ENCODE data around the gene SYP. TPM values are rescaled to one million over a fixed set of nuclear protein-coding genes. Genes with fewer than 3 reads are reported as not detected.

The SYP gene
- total and polyA plus RNA-seq, 2 experiments from 2014 or later: 1.4 to 2.1 TPM

GRCh38 chrX:49202022-49202421 lies 2.0 kb upstream of the SYP start:
- no peaks in the 10 kb centered on the region for H3K27me3 ChIP-seq
- no peaks in the 10 kb centered on the region for H3K79me2 ChIP-seq
- no peaks in the 10 kb centered on the region for H3K9me3 ChIP-seq (ENCODE audit: low read depth)
- no peak overlapping the region for H3K4me2 ChIP-seq
- H3K36me3 ChIP-seq (replicated peaks; ENCODE audit: insufficient read depth, low read depth): no peaks in the 10 kb centered on the region
- no peak for DNase-seq (ENCODE audit: low spot score)
- no peak for TF ChIP-seq EZH2 (IDR thresholded peaks at IDR 0.05; ENCODE audit: borderline replicate concordance)
- no peak for TF ChIP-seq EZH2phosphoT487 (IDR thresholded peaks at IDR 0.05; ENCODE audit: low read depth, severe bottlenecking, unreplicated experiment)
- no peaks in the 10 kb centered on the region for H3K9me2 ChIP-seq (replicated peaks; ENCODE audit: insufficient read depth)
- H4K20me1 ChIP-seq (ENCODE audit: insufficient read depth, poor library complexity, severe bottlenecking): no peaks in the 10 kb centered on the region
- no peak overlapping the region for H2AFZ ChIP-seq
- 77% methylated on average over 2 of the region's 2 CpGs for WGBS (ENCODE audit: low lambda C conversion rate, missing lambda C conversion rate)
- H3K4me1 ChIP-seq (ENCODE audit: insufficient read depth): no peaks in the 10 kb centered on the region
- H3K27ac ChIP-seq: no peak overlapping the region
- H3K4me3 ChIP-seq: no peak overlapping the region

DNA sequence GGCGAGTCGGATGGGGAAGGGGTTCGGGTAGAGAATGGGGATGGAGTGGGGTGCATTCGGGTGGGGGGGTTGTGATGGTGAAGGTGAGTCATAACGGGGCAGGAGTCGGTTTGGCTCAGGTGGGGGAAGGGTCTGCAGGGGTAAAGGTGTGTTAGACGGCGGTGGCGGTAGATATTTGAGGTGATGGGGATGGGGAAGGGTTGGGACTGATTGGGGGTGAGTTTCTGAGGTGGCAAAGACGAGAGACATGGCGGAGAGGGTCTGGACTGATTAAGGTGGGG lies 738 bp downstream of the SYP start:
- 49% methylated on average over 6 of the region's 11 CpGs for WGBS (ENCODE audit: low lambda C conversion rate, missing lambda C conversion rate)

DNA sequence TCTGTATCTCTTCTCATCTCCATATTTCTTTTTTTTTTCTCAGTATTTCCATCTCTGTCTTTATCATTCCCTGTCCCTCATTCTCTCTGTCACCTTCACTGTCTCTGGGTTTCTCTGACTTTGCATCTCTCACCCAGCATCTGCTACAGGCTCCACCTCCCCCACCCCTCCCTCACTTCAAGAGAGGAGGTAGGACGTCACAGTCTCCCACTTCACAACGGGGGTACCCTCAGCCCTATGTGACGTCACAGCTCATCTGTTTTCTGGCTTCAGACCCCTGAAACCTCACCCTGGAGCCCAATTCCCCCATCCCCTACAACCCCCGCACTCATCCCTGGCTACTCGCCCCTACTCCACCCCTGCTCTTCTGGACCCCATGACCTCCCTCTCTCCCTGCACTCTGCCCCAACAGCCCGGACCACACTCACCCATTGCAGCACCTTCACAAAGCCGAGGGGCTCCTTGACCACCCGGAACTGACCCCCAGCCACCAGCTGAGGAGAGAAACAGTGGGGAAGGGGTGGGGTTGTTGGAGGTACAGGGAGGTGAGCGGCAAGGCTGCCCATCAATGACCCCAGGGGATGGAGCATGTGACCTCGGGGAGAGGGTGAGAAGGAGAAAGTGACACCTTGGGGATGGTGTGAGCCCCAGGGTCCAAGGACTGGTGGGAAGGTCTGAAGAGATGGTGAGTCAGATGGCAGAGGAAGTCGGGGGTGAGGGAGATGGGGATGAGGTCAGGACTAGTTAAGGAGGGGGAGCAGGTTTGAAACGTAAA lies 1.3 kb downstream of the SYP start:
- 36% methylated on average over 12 of the region's 12 CpGs for WGBS (ENCODE audit: low lambda C conversion rate, missing lambda C conversion rate)
- Histone ChIP-seq H3K79me2 (no peaks in the 10 kb centered on the region), H3K27ac (no peak overlapping the region), H2AFZ (no peak overlapping the region), H3K4me1 (ENCODE audit: insufficient read depth) (no peaks in the 10 kb centered on the region), H3K9me2 (replicated peaks; ENCODE audit: insufficient read depth) (no peaks in the 10 kb centered on the region), H3K4me3 (no peak overlapping the region), H3K9me3 (ENCODE audit: low read depth) (no peaks in the 10 kb centered on the region), H3K4me2 (no peak overlapping the region), H4K20me1 (ENCODE audit: insufficient read depth, poor library complexity, severe bottlenecking) (no peaks in the 10 kb centered on the region), H3K36me3 (replicated peaks; ENCODE audit: insufficient read depth, low read depth) (no peaks in the 10 kb centered on the region), H3K27me3 (no peaks in the 10 kb centered on the region)
- no peak for DNase-seq (ENCODE audit: low spot score)
- TF ChIP-seq CTCF (IDR thresholded peaks at IDR 0.05; ENCODE audit: poor library complexity) (no peak), EZH2phosphoT487 (IDR thresholded peaks at IDR 0.05; ENCODE audit: low read depth, severe bottlenecking, unreplicated experiment) (no peak), EZH2 (IDR thresholded peaks at IDR 0.05; ENCODE audit: borderline replicate concordance) (no peak)

More for the DNA sequence above, 738 bp downstream of the SYP start:
- no peaks in the 10 kb centered on the region for H3K9me3 ChIP-seq (ENCODE audit: low read depth)
- no peak overlapping the region for H3K27ac ChIP-seq
- H3K79me2 ChIP-seq: no peaks in the 10 kb centered on the region
- H3K4me3 ChIP-seq: no peak overlapping the region
- no peaks in the 10 kb centered on the region for H3K4me1 ChIP-seq (ENCODE audit: insufficient read depth)
- H2AFZ ChIP-seq: no peak overlapping the region
- no peak for DNase-seq (ENCODE audit: low spot score)
- no peaks in the 10 kb centered on the region for H3K27me3 ChIP-seq
- H3K36me3 ChIP-seq (replicated peaks; ENCODE audit: insufficient read depth, low read depth): no peaks in the 10 kb centered on the region
- no peaks in the 10 kb centered on the region for H3K9me2 ChIP-seq (replicated peaks; ENCODE audit: insufficient read depth)
- no peak overlapping the region for H3K4me2 ChIP-seq
- no peaks in the 10 kb centered on the region for H4K20me1 ChIP-seq (ENCODE audit: insufficient read depth, poor library complexity, severe bottlenecking)
- no peak for TF ChIP-seq EZH2 (IDR thresholded peaks at IDR 0.05; ENCODE audit: borderline replicate concordance)
- no peak for TF ChIP-seq EZH2phosphoT487 (IDR thresholded peaks at IDR 0.05; ENCODE audit: low read depth, severe bottlenecking, unreplicated experiment)
- no peak for TF ChIP-seq CTCF (IDR thresholded peaks at IDR 0.05; ENCODE audit: poor library complexity)

DNA sequence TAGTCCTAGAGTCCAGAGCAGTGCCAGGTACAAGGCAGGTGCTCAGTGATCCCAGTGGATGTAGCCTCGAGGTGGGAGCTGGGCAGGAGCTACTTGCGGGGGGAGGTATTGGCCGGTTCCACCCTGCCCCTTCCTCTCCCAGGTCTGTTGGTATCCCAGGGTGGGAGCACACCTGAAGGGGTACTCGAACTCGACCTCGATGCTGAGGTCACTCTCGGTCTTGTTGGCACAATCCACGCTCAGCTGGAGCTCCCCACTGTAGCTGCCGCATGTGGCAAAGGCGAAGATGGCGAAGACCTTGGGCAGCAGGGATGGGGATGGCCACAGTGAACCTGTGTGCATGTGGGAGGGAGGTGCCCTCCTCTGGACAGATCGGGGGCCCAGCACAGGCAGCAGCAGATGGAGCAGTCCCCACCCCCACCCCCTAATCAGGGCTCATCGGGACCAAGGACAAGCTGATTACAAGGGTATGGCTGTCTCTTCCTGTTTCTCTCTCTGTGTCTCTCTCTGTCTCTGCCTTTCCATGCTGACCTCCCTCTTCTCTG lies 2.4 kb downstream of the SYP start:
- Histone ChIP-seq H3K9me2 (replicated peaks; ENCODE audit: insufficient read depth) (no peaks in the 10 kb centered on the region), H4K20me1 (ENCODE audit: insufficient read depth, poor library complexity, severe bottlenecking) (no peaks in the 10 kb centered on the region), H3K4me2 (no peak overlapping the region), H3K36me3 (replicated peaks; ENCODE audit: insufficient read depth, low read depth) (no peaks in the 10 kb centered on the region), H3K9me3 (ENCODE audit: low read depth) (no peaks in the 10 kb centered on the region), H2AFZ (no peak overlapping the region), H3K4me3 (no peak overlapping the region), H3K27ac (no peak overlapping the region), H3K4me1 (ENCODE audit: insufficient read depth) (no peaks in the 10 kb centered on the region), H3K27me3 (no peaks in the 10 kb centered on the region), H3K79me2 (no peaks in the 10 kb centered on the region)
- DNase-seq (ENCODE audit: low spot score): no peak
- 79% methylated on average over 13 of the region's 13 CpGs for WGBS (ENCODE audit: low lambda C conversion rate, missing lambda C conversion rate)
- TF ChIP-seq EZH2phosphoT487 (IDR thresholded peaks at IDR 0.05; ENCODE audit: low read depth, severe bottlenecking, unreplicated experiment) (no peak), EZH2 (IDR thresholded peaks at IDR 0.05; ENCODE audit: borderline replicate concordance) (no peak), CTCF (IDR thresholded peaks at IDR 0.05; ENCODE audit: poor library complexity) (no peak)

Data from hepatocyte (in vitro differentiated cells).